Measurements from ENCODE around the gene TNFRSF19.
A peak's percentile ranks its signal among the peaks of the same experiment; 100 is the strongest.
"Not testable (repeated sequence)": the region's sequence is repeated elsewhere in the genome, so short reads cannot be mapped to it uniquely, and the experiment has no call there.

TNFRSF19 gene

DNA sequence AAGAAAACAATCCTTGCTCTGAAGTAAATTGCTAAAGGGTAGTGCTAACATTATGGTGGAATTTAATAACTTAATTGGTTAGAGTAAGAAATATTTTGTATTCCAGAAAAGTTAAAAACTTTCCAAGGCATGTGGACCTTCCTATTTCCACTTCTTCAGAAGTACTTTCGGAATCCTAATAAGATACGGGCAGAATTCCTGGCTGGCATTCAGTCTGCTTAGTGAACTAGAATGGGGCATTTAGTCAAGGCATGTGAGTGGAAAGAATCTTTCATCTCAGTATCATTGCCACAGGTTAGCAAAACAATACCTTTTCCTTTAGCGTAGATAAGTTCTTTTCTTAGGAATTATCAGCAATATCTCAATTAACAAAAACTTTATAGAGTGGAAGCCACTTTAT is 85.1 kb downstream of the TNFRSF19 start:
- no peak for DNase-seq (ENCODE audit: low read depth)

DNA sequence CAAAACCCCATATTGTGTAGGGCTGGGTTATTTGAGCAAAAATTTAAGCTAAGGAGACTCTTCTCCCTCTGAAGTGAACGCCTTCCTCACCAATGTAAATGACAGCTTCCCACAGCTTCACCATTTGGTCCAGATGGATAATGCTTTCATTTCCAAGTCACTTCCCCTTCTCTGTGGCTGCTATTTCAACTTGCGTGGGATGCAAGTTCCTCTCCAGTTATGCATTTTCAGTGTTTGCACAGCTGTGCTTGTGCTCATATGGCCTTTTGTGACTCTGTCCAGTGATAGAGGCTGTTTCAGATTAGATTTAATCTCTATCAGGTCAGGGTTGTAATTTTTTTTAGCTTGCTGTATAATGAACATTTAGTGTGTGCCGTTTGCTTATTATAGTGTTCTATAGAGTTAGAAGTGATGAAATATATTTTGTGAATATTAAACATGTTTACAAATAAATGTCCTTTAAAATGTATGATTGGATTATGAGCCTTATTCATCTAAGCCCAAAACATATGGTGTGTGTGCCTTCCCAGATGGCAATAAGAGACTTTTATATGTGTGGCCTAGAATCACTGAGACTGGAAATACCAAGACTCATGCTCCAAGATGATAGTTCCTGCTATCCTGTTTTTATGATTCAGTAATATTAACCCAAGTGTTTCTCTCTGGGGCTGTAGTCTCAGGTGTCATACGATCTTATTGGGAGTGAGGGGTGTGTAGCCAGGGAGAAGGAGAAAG is 86.6 kb downstream of the TNFRSF19 start:
- DNase-seq (ENCODE audit: low read depth): peak; percentile 56

DNA sequence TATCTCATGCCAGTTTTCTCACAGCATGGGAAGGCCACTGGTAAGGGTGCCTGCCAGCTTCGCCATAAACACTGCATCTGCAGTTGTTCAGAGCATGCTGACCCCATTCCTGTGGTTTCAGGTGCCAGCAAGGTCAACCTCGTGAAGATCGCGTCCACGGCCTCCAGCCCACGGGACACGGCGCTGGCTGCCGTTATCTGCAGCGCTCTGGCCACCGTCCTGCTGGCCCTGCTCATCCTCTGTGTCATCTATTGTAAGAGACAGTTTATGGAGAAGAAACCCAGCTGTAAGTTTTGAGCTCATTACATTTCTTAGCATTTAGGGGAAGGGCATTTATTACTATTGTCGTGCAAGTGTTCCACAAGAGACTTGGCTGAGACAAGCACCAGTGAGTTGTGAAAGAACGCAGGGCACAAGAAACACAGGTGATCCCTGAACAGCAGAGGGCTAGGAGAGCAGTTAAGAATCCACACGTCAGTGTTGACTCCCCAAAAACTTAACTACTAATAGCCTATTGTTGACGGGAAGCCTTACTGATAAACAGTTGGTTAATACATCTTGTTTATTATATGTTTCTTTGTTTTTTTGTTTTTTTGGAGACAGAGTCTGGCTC is 88.8 kb downstream of the TNFRSF19 start:
- no peak for DNase-seq (ENCODE audit: low read depth)

- DNase-seq (ENCODE audit: low read depth): no peak
These were observed 90.0 kb downstream of the TNFRSF19 start for GRCh38 chr13:23660249-23660648.

DNA sequence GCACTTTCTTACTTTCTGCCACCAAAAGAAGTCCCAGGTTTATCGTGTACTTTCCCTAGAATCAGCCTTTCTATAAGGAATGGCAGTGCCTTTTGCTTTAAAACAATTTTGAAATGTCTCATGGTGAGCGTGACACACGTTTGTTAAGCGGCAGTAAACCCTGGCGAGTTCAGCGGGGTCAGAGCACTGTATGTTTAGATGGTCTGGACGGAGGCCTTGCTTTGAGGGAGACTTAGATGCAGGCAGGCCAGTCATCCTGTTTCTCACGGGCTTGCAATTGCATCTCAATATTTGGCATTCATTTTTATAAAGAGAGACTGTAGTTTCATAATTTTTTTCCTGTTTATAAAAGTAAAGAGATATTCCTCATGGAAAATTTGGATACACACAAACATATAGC is 96.4 kb downstream of the TNFRSF19 start:
- no peak for DNase-seq (ENCODE audit: low read depth)

DNA sequence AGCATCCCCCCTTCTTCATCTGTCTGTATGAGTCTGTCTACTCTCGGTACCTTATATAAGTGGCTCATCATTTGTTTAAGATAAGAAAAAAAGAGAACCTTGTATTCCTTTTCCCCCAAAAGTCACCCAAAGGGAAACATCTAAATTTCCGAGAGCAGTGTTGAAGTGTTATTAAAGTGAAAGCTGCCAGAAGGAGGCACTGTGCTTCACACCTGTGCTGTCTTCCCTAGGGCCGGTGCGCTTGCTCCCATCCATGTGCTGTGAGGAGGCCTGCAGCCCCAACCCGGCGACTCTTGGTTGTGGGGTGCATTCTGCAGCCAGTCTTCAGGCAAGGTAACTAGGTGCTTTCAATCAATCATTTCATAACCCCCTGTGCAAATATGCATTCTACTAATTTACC is 97.5 kb downstream of the TNFRSF19 start:
- DNase-seq (ENCODE audit: low read depth): no peak

DNA sequence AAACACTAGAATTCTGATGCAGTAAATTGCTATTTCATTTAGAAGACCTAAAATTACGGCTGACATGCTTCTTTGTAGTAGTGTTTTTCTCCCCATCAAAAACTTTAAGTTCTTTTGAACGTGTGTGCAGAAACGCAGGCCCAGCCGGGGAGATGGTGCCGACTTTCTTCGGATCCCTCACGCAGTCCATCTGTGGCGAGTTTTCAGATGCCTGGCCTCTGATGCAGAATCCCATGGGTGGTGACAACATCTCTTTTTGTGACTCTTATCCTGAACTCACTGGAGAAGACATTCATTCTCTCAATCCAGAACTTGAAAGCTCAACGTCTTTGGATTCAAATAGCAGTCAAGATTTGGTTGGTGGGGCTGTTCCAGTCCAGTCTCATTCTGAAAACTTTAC is 98.3 kb downstream of the TNFRSF19 start:
- DNase-seq (ENCODE audit: low read depth): peak; percentile 45

DNA sequence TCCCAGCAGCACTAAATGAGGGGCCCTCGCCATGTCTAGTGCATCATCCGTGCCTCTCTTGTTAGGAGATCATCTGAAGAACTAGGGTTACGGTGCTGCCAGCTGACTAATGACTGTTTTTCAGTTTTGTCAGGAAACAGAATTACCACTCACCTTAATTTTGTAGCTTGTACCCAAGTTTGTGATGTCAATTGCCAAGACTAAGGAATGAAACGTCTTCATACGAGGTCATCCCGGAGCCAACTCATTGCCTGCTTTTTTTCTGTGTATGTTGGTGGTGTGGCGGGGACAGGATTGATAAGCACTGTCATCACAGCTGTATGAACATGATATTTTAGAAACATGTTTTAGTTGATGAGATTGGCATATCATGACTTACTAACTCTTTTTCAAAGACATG is 100.6 kb downstream of the TNFRSF19 start:
- DNase-seq (ENCODE audit: low read depth): no peak

DNA sequence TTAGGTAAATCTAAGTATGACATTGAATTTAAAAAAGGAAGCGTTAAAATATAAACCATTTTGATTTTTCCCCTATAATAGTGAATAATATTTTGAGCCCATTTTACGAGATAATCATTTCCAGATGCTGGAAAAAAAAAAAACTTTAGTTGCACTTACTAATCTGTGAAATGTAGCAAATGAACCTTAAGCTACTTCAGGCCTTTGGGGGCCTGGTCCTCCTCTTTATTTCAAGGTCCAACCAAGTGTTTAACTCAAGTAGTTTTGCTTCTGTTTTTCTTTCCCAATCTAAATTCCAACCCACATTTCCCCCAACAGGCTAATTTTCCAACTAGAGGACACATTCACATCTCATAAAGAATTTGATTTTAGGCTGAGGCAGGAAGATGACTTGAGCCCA is 101.2 kb downstream of the TNFRSF19 start:
- DNase-seq (ENCODE audit: low read depth): peak; percentile 62

DNA sequence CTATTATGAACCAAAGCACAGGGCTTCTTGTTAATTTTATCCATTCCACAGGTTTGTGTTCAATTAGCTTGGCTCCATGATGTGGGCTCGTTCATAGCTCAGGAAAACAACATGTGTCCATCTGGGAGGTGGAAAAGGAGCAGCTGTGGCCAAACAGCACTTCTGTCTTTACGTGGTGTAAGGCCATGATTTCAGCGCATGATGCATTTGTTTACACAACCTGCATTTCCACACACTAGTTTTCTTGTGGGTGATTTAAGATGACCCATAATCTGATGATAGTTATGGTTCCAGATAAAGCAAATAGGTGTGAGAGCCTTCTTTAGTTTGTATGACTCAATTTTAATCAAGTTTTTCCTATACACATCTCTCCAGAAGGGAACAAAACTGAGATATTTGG is 101.7 kb downstream of the TNFRSF19 start:
- DNase-seq (ENCODE audit: low read depth): no peak

- no peak for DNase-seq (ENCODE audit: low read depth)
These were observed 102.4 kb downstream of the TNFRSF19 start for GRCh38 chr13:23672616-23673015.

DNA sequence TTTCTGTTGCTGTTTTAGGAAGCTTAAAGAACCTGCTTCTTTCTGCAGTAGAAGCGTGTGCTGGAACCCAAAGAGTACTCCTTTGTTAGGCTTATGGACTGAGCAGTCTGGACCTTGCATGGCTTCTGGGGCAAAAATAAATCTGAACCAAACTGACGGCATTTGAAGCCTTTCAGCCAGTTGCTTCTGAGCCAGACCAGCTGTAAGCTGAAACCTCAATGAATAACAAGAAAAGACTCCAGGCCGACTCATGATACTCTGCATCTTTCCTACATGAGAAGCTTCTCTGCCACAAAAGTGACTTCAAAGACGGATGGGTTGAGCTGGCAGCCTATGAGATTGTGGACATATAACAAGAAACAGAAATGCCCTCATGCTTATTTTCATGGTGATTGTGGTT is 103.1 kb downstream of the TNFRSF19 start:
- peak; percentile 95 for DNase-seq (ENCODE audit: low read depth)

- DNase-seq (ENCODE audit: low read depth): no peak
These were observed 103.8 kb downstream of the TNFRSF19 start for GRCh38 chr13:23673867-23674605.

DNA sequence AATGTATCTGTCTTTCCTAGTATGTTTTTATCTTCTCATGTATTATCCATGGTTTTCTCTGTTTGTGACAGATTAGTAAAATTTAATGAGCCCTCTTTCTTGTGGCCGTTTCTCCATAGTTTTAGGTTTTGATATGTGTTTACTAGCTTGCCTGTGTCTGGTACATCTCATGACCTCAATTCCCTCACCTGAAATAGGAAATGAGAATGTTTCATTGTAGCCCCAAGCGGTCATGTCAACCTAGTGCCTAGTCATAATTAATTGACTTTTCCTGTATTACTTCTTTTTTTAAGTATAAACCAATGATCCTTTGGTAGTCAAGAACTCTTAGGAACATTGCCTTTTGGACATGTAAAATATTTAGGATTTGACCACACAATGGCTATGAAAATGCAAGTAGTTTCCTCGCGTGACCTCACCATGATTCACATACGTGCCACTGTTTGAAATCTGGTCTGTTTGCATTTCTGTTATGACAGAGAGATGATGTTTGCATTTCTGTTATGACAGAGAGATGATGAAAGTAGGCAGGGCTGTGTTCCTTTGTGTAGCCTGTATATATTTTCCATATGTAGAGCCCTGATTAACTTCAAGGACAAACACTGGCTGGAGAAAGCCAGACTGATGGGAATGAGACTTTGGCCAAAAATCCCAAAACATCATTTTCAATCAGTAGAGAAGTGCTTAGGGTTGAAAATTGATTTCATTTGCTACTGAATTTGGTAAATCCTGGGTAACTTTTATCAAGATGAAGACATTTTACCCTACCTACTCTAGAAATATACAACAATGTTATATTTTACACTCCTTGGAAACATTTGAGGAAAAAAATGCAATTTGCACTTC is 104.8 kb downstream of the TNFRSF19 start:
- DNase-seq (ENCODE audit: low read depth): peak; percentile 79

GRCh38 chr13:23677679-23678288 is 107.6 kb downstream of the TNFRSF19 start:
- DNase-seq (ENCODE audit: low read depth): not testable (repeated sequence)

DNA sequence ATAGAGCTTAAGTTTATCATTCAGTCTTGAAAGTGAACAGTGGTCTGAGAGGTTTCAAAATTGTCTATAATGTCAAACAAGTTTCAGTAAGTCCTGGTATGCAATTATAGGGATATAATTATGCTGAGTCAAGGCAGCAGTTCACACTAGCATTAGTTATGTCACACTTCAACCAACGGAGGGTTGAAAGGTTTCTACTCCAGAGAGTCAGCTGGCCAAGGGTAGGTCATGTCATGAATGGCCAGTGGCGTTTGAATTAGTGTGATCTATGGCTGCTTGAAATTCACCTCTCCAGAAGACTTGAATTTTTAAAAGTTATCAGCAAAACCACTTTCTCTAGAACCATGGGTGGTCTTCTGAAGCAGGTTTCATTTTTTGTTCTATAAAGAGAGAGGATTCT is 108.6 kb downstream of the TNFRSF19 start:
- no peak for DNase-seq (ENCODE audit: low read depth)

DNA sequence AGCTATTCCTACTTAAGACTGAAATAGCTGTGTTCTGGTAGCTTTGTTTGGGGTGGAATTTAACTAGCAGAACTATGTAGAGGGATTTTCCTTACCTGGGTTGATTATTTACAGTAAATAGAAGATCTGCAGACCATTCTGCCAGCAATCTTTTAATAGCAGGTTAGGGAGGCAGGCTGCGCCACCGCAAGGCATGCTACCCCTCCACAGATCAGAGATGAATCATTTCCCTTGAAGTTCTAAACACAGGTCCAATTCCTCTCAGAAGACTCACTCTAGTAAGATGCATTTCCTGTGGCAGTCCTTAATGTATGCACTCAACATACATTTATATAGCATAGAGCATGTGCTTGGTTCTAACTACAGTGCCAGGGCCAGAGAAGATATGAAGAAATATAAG is 109.0 kb downstream of the TNFRSF19 start:
- DNase-seq (ENCODE audit: low read depth): no peak

GRCh38 chr13:23680845-23681669 is 110.8 kb downstream of the TNFRSF19 start:
- DNase-seq (ENCODE audit: low read depth): no peak

GRCh38 chr13:23683084-23683483 is 112.9 kb downstream of the TNFRSF19 start:
- DNase-seq (ENCODE audit: low read depth): no peak

- no peak for DNase-seq (ENCODE audit: low read depth)
These were observed 114.4 kb downstream of the TNFRSF19 start for GRCh38 chr13:23684647-23685046.

- no peak for DNase-seq (ENCODE audit: low read depth)
These were observed 115.2 kb downstream of the TNFRSF19 start for GRCh38 chr13:23685416-23685815.
